Hematopoietic multipotent progenitor cell treated with erythropoietin and hydrocortisone succinate and interleukin-3 and kit ligand, for 4 days (in vitro differentiated cells): ENCODE results near the gene ZBTB1.

Experiments
- DNase-seq: peaks from one replicate; pipeline ENCODE4 v3.0.0-alpha.2; 2015

ZBTB1 gene, protein sequence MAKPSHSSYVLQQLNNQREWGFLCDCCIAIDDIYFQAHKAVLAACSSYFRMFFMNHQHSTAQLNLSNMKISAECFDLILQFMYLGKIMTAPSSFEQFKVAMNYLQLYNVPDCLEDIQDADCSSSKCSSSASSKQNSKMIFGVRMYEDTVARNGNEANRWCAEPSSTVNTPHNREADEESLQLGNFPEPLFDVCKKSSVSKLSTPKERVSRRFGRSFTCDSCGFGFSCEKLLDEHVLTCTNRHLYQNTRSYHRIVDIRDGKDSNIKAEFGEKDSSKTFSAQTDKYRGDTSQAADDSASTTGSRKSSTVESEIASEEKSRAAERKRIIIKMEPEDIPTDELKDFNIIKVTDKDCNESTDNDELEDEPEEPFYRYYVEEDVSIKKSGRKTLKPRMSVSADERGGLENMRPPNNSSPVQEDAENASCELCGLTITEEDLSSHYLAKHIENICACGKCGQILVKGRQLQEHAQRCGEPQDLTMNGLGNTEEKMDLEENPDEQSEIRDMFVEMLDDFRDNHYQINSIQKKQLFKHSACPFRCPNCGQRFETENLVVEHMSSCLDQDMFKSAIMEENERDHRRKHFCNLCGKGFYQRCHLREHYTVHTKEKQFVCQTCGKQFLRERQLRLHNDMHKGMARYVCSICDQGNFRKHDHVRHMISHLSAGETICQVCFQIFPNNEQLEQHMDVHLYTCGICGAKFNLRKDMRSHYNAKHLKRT

GRCh38 chr14:64504310-64504896 lies at the start of gene ZBTB1:
TSS of gene ZBTB1 (plus strand) at chr14:64504770. CDS start at chr14:64521505, 16,735 bp downstream.
- peak; percentile 94 for DNase-seq

DNA sequence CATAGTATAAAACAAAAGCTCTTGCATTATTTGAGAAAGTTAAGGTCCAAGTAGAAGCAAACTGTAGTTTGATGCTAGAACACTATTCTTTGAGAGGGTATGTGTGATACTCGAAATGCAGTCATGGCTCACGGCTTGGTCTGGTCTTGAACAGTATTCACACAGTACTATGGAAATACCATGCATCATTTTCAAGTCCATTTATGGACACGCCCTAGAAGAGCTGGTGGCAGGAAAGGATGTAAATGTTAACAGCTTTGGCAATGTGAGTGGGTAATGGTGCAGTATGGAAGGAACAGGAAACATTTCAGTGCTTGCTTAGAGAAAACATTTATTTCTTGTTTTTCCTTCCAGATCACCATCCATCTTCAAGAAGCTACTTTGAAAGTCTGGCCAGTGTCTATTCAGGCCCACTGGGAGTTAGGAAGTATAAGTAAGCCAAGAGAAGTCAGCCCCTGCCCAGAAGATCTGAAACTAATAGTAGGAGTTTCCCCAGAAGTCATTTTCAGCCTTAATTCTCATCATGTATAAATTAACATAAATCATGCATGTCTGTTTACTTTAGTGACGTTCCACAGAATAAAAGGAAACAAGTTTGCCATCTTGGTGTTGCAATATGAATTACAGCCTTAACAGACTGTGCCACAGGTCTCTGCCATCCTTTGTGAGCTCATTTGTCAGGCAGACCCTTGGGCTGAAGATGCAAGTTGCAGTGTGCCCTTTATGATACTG lies 45.0 kb upstream of the ZBTB1 start:
- no peak for DNase-seq

DNA sequence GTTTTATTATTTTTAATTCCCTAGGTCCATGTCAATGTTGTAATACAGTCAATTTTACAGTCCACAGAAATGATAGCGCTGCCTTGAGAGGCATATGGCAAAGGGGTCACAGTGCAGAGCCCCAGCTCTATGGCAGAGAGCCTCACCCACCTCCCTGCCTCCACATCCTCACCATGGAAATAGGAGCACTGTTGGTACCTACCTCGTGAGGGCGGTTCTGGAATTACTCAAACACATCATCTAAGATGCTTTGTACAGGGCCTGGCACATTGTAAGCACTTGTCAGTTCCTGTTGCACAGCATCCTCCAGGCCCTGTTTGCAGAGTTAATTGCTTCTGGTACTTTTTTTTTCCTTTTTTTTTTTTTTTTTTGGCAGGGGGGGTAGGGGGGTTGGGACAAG lies 43.3 kb upstream of the ZBTB1 start:
- no peak for DNase-seq

DNA sequence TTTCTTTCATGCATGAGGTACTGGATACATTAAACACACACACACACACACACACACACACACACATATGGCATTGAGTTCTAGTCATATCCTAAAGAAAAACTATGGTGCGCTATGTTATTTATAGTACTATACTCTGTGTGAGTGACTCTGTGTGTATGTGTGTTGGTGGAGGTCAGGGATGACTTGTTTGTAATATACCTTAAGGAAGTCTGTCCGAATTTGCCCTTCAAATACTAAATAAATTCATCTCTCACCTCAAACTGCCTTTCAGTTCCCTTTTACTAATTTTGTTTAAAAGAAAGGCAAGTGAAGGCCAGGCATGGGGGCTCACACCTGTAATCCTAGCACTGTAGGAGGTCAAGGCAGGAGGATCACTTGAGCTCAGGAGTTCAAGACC lies 41.4 kb upstream of the ZBTB1 start:
- no peak for DNase-seq

- DNase-seq = no peak
Measured at GRCh38 chr14:64463873-64464272, 40.7 kb upstream of the ZBTB1 start.

- no peak for DNase-seq
Measured at GRCh38 chr14:64464651-64465050, 39.9 kb upstream of the ZBTB1 start.

- peak; percentile 77 for DNase-seq
Measured at GRCh38 chr14:64465191-64465822, 39.3 kb upstream of the ZBTB1 start, which contains the start of gene AKAP5. TSS of gene AKAP5 (plus strand) at chr14:64465499. CDS start at chr14:64468395, 2,896 bp downstream.

- peak; percentile 36 for DNase-seq
Measured at GRCh38 chr14:64465831-64466554, 38.6 kb upstream of the ZBTB1 start.

GRCh38 chr14:64467101-64467500 lies 37.5 kb upstream of the ZBTB1 start:
- peak; percentile 72 for DNase-seq

GRCh38 chr14:64467566-64467965 lies 37.0 kb upstream of the ZBTB1 start:
- DNase-seq = no peak

GRCh38 chr14:64468451-64468850 lies 36.1 kb upstream of the ZBTB1 start:
- no peak for DNase-seq

DNA sequence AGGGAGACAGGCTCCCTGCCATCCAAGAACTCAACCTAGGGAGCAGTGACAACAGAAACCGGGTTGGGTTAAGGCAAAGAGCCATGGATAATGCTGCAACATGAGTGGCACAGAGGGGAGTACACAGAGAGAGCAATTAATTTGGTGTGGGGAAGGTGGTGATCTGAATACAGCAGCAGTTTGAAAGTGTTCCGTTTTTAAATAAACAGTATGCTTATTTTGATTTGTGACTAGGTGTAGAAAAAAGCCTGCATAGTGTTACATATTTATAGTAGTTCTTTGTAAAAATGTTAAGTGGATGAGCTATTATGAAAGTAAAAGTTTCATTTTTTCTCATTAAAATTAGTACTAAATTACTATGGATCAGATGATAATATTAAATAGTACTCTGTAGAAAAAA lies 30.5 kb upstream of the ZBTB1 start:
- DNase-seq = no peak

- no peak for DNase-seq
Measured at GRCh38 chr14:64474698-64475097, 29.9 kb upstream of the ZBTB1 start.

DNA sequence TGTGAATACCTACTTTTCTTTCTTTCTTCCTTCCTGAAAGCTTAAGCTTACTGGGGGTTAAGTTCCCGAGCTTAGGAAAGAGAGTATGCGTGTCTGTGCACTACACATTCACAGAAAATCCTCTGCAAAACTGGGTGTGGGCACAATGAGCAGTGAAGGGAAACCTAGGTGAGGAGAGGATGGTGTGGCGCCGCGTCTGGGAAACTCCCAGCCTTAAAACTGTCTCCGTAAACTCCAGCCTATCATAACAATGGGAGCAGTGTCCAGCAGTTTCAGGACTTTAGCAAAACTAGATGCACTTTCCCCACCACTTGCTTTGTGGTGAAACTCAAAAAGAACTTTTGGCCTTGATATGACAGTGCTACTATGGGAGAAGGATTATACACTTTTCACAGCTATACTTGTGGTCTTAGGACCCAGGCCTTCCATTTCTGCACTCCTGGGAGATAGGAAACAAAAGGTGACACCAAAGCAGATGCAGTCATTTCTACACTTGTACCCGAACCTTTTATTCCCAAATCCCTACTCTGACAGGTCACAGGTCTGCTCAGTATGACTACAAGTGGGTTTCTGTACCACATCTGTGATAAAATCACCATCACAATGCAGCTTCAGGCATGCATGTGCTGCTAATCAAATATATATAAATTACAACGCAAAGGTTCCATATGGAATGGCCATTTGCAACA lies 28.8 kb upstream of the ZBTB1 start:
- no peak for DNase-seq

DNA sequence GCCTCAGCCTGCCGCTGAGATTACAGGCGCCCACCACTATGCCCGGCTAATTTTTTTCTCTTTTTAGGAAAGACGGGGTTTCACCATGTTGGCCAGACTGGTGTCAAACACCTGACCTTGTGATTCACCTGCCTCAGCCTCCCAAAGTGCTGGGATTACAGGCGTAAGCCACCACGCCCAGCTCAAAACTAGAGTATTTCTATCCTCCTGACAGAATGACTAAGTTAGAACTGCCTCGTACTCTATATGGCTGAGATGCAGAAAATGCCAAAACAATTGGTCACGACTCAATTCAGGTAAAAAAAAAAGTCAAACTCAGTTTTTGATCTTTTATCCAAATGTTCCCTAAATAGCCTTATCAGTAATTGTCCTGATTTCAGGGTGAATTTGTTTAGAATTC lies 28.1 kb upstream of the ZBTB1 start:
- DNase-seq = no peak

- DNase-seq = peak; percentile 72
Measured at GRCh38 chr14:64478634-64479250, 25.8 kb upstream of the ZBTB1 start.

GRCh38 chr14:64488590-64489099 lies 15.9 kb upstream of the ZBTB1 start:
- DNase-seq = no peak

GRCh38 chr14:64491637-64492036 lies 12.9 kb upstream of the ZBTB1 start:
- no peak for DNase-seq

DNA sequence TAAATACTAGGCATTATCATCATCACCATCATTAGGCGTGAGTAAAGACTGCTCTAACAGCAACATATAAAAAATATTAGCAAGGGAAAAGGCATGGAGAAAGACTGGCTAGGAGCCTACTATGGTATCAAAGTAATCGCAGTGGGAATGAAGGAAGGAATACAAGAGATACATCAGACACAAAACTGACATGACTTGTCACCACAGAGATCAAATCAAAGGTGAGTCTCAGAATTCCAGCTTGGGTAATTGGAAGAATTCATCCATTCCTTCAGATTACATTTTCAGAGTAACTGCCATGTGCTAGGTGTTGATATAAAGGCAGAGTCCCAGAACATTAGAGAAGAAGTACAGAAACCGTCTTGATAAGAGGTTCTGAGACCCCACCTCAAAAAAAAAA lies 11.1 kb upstream of the ZBTB1 start:
- DNase-seq = no peak

DNA sequence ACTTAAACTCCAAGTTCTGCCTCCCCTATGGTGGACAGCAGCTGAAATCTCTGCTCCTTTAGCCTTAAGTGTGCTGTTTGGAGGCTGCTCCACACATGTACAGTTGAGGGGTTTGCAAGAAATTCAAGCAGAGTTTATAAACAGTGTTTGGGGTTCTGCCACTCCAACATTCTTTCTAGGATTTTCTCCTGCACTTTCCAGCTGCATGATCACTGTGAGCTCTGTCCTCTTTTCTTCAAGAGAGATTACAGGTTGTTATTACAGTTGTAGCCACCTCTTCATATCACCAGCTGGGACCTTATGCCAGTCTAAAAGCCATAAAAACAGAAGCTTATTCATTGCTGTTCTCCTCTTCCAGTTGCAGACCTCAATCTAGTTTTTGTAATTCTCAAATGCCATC lies 9.3 kb upstream of the ZBTB1 start:
- DNase-seq = no peak

- no peak for DNase-seq
Measured at GRCh38 chr14:64496764-64497163, 7.8 kb upstream of the ZBTB1 start.
